GM18951 (cell line): ENCODE results near the gene DYDC2.
"Not testable (repeated sequence)": the region's sequence is repeated elsewhere in the genome, so short reads cannot be mapped to it uniquely, and the experiment has no call there.

Experiments
- POLR2A ChIP-seq: IDR thresholded peaks from 4 replicates; pipeline ENCODE4 v1.6.1; 2011; ENCODE audit warnings: mild to moderate bottlenecking; ENCODE audit not compliant: insufficient read length, insufficient read depth; ENCODE audit errors: extremely low read depth
- in situ Hi-C: fragments of 300-500 bp; cut with MboI; formaldehyde crosslinking; loops from one replicate; pipeline ENCODE4 v1.12.0; 2022; ENCODE audit warnings: low sequenced_read_pairs, mixed read lengths, inconsistent platforms; ENCODE audit not compliant: unreplicated experiment

Gene DYDC2

DNA sequence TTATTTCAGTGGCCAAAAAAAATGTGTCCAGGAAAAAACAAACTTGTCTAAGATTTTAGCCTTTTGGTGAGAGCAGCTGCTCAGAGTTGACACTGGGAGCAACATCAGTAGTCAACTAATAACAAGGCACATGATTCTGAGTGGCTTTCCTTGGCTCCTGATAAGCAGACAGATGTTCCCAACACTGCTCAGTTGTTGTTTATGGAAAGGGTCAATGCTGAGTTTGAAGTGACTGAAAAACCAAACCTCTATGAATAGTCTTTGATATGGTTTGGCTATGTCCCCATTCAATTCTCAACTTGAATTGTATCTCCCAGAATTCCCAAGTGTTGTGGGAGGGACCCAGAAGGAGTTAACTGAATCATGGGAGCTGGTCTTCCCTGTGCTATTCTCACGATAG, 12.3 kb upstream of the DYDC2 start:
- no peak for TF ChIP-seq POLR2A
- in situ Hi-C loops = no loop called here

DNA sequence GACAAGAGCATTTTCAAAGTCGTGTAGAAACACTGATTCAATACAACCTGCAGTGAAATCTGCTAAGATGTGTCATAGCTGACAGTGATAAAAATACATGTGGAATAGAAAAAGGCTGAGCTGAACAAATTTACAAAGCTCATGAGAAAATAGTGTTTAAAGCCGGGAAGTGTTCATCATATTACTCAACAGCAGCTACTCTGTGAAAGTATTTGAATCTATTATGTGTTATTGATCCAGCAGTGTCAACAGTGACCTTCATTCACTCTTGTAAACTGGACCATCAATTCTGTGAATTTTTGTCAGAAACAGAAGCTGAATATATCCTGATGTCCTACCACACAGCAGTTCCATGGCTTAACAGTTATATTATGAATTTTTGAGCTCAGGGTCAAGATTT, 11.7 kb upstream of the DYDC2 start:
- in situ Hi-C loops = no loop called here
- TF ChIP-seq POLR2A = no peak

DNA sequence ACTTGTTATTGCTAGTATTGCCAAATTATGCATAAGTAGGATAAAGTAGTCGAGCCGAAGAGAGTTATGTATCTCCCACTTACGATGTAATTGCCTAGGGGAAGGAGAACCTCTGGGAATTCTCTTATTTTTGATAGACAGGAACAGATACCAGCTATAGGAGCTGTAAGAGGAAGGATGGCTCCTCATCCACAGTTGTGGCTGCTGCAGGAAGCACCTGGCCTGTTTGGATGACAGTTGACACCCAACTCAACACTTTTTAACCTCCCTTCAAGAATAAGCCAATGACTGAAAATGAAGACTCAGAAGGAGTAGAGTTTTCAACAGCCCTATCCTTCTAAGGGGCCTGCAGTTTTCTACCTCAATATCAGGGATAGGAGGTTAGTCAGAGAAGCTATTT, 6.3 kb upstream of the DYDC2 start:
- in situ Hi-C loops = no loop called here
- TF ChIP-seq POLR2A = no peak

DNA sequence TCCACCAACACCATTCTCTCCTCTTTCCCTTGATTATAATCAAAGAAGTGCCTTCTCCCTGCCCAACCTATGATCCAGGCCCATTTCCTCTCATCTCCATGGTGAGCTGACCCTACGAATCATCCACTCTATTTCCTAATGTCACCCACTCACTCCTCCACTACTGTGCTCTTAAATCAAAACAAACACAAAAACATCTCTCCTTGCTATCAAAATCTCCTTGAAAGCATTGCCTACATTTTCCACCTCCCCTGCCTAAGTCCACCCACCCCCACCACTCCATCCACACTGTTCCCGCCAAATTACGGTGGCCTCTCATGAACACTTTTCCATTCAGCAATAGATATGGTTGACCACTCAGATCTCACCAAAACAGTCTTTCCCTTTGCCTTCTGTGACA, 5.4 kb upstream of the DYDC2 start:
- in situ Hi-C loops = no loop called here
- TF ChIP-seq POLR2A = no peak

DNA sequence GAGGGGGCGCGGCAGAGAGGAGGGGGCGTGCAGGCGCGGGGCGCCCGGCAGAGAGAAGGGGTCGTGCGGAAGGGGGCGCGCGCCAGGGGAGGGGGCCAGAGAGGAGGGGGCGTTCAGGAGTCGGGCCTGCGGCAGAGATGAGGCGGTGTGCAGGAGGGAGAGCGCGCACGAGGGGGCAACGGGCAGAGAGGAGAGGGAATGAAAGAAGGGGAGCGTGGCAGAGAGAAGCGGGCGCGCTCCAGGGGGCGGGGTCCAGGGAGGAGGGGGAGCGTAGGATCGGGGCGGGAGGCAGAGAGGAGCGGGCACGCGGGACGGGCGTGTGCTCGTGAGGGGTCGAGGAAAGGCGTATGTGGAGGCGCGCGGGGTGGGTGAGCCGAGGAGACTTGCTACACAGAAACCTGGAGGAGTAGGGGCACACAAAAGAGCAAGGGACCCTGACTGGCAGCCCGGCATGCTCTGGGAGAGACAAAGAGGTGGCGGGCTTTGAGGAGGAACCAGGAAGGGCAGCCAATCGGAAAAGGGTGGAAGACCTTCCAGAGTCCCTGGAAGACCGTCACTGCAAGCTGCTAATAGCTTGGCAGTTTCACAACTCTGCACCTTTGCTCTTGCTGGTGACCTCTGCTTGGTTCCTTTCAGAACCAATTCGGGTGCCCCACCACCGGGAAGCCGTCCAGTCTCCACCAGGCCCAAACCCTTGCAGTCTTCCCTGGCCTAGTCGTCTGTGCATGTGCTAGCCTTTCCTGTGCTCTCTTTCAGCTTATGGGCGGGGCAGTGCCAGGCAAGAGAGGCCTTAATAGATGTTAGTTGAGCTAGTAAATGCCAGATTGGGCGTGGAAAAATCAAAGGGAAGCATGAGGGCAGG, 639 bp downstream of the DYDC2 start:
- TF ChIP-seq POLR2A = no peak
- in situ Hi-C loops = no loop called here

DNA sequence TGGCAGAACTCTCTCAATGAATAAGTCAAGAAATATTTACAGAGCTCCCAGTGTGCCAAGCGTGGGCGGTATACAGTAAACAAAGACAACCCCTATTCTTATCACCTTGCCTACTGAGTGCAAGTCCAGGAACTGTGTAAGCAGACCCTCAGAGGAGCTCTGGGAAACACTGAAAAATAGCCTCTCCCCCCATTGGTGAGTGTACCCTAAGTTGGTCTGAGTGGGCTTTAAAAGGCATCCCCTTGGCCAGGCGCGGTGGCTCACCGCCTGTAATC, 1.2 kb downstream of the DYDC2 start:
- TF ChIP-seq POLR2A = no peak
- in situ Hi-C loops = no loop called here

DNA sequence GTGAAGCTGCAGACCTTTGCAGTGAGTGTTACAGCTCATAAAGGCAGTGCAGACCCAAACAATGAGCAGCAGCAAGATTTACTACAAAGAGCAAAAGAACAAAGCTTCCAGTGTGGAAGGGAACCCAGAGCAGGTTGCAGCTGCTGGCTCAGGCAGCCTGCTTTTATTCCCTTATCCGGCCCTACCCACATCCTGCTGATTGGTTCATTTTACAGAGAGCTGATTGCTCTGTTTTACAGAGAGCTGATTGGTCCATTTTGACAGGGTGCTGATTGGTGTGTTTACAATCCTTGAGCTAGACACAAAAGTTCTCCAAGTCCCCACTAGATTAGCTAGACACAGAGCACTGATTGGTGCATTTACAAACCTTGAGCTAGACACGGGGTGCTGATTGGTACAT, 2.3 kb downstream of the DYDC2 start:
- in situ Hi-C loops = not testable (repeated sequence)

DNA sequence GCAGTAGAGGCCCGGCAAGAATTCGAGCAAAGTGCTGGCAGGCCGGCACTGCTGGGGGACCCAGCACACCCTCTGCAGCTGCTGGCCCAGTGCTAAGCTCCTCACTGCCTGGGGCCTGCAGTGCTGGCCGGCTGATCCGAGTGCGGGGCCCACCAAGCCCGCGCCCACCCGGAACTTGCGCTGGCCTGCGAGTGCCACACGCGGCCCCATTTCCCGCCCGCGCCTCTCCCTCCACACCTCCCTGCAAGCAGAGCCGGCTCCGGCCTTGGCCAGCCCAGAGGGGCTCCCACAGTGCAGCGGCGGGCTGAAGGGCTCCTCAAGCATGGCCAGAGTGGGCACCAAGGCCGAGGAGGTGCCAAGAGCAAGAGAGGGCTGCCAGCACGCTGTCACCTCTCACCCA, 3.1 kb downstream of the DYDC2 start:
- no peak for TF ChIP-seq POLR2A
- in situ Hi-C loops = no loop called here

DNA sequence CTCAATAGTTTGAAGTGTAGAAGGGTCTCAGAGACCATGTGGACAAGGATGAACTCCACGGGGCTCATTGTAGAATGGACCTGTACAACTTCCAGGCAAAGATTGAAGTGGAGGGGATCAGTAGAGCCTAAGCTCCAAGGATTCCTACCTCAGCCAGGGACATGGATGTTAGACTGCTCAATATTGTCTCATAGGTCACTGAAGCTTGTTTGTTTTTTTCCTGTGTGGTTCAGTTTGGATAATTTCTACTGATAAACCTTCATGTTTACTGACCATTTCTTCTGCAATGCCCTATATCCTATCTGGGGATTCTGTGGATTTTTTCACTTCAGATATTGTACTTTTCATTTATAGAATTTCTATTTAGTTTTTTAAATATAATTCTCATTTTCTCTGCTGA, 8.9 kb downstream of the DYDC2 start:
- in situ Hi-C loops = no loop called here
- no peak for TF ChIP-seq POLR2A

DNA sequence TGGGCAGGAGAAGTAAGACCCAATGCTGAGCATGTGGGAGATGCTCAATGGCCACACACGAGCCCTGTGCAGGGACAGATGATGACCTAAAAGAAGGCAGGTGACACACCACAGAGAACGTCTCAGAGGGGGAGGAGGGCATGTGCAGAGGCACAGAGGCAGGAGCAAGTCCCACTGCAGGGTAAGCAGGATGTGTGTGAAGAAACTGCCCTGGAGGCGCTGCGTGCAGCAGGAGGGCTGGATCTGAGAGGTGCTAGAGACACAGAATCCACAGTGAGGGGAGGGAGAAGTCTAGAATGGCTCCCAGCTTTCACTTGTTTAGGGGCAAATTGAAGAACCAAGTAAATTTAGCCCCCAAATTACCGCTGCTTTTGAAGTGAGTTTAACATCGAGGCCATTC, 14.9 kb downstream of the DYDC2 start:
- no peak for TF ChIP-seq POLR2A
- in situ Hi-C loops = no loop called here

DNA sequence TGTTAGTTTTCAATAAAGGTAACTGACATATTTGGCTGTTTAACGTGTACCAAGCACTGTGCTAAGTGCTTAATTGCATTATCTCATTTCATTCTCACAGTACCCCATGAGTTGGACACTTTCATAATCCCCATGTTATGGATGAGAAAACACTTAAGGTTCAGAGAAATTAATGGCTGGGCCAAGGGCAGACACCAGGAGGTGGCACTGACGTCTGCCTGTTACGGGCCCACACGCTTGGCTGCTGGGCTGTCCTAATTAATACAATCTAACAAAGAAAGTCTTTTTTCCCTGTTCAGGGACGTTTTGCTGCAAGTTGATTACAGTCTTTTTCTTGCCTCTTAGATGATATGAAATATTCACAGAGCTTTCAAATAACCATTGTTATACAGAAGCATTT, 16.1 kb downstream of the DYDC2 start:
- in situ Hi-C loops = no loop called here
- no peak for TF ChIP-seq POLR2A

DNA sequence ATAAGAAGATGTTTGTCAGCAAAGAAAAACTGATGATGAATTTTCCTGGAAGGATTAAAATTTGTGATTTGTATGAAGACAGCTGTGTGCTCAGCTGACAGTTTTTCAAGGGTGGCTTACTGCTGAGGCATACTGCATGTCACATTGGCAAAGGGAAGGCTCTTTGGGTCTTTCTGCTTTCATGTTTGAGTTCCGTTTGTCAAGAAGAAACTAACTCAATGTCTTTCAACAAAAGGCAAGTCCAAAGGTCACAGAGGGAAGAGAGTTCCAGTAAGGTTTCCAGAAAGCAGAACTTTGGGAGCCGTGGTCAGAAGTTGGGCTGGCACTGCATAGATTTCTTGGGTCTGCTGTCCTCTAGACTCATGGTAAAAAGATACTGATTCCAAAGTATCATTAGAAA, 16.9 kb downstream of the DYDC2 start:
- no peak for TF ChIP-seq POLR2A
- in situ Hi-C loops = no loop called here

DNA sequence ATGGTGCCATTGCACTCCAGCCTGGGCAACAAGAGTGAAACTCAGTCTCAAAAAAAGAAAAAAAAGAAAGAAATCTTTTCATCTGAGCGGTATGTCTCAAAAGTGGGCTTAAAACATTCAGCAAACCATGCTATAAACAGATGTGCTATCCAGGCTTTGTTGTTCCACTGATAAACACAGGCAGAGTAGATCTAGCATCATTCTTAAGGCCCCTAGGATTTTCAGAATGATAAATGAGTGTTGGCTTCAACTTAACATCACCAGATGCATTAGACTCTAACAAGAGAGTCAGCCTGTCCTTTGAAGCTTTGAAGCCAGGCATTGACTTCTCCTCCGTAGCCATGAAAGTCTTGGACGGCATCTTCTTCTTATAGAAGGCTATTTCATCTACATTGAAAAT, 23.1 kb downstream of the DYDC2 start:
- TF ChIP-seq POLR2A = no peak
- in situ Hi-C loops = loop anchor here (25.0 kb wide), 1 partner anchor 133 kb away; no protein-coding TSS in a partner anchor

DNA sequence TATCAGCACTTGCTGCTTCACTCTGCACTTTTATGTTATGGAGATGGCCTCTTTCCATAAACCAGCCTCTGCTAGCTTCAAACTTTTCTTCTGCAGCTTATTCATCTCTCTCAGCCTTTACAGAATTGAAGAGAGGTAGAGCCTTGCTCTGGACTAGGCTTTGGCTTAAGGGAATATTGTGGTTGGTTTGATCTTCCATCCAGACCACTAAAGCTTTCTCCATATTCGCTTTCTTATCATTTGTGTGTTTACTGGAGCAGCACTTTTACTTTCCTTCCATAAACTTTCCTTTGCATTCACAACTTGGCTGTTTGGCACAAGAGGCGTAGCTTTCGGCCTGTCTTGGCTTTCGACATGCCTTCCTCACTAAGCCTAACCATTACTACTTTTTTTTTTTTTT, 23.6 kb downstream of the DYDC2 start:
- in situ Hi-C loops = loop anchor here (25.0 kb wide), 1 partner anchor 132 kb away; no protein-coding TSS in a partner anchor
- TF ChIP-seq POLR2A = no peak

DNA sequence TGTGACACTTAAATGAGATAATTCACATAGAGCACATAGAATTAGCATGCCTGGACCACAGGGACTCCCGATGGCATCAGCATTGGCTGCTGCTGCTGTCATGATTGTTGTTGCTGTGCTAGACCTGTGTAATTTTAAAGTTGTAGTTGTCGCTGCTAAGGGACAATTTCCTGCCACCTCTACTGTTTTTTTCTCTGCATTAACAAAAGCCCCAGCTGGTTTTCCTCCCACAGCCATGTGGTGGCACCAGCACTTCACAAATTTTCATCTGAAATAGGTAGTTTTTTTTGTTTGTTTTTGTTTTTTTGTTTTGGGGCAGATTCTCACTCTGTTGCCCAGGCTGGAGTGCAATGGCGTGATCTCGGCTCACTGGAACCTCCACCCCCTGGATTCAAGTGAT, 26.4 kb downstream of the DYDC2 start:
- TF ChIP-seq POLR2A = no peak
- in situ Hi-C loops = loop anchor here (25.0 kb wide), 1 partner anchor 129 kb away; no protein-coding TSS in a partner anchor
